Activated CD8-positive, alpha-beta memory T cell treated with anti-CD3 and anti-CD28 coated beads, Interleukin-2, amount 10 ng/mL, durations not matched to agents 7 days and 5 days (primary cell): ENCODE measurements around the gene FGF18. TPM values are rescaled to one million over a fixed set of nuclear protein-coding genes. Genes with fewer than 3 reads are reported as not detected.

Experiments used
- ATAC-seq: fragments of 150-1000 bp; cut with Tn5 transposase; one replicate; pipeline ENCODE4 v1.10.0; 2021; ENCODE audit warnings: moderate library complexity
- CTCF ChIA-PET: fragments of 350-600 bp; sonication (Branson Sonifier 250); formaldehyde crosslinking; loops from one replicate; lab custom pipeline; 2021; ENCODE audit warnings: antibody characterized with exemption; lab: Charles Lee
- DNase-seq: peaks from one replicate; pipeline ENCODE4 v3.0.0-alpha.2; 2020
- H3K27ac Mint-ChIP-seq: one replicate; pipeline ENCODE4 v1.8.0; 2021; ENCODE audit warnings: mild to moderate bottlenecking, mixed read lengths
- H3K27me3 Mint-ChIP-seq: one replicate; pipeline ENCODE4 v1.8.0; 2021; ENCODE audit warnings: mixed read lengths
- H3K36me3 Mint-ChIP-seq: one replicate; pipeline ENCODE4 v1.8.0; 2021; ENCODE audit warnings: mild to moderate bottlenecking, mixed read lengths
- H3K4me1 Mint-ChIP-seq: one replicate; pipeline ENCODE4 v1.8.0; 2021; ENCODE audit warnings: mixed read lengths
- H3K4me3 Mint-ChIP-seq: one replicate; pipeline ENCODE4 v1.8.0; 2021; ENCODE audit warnings: mild to moderate bottlenecking, moderate library complexity, mixed read lengths
- H3K9me3 Mint-ChIP-seq: one replicate; pipeline ENCODE4 v1.8.0; 2022; ENCODE audit warnings: low read depth, mixed read lengths
- total RNA-seq, 2 experiments: library from RNA; stranded (reverse); gene quantifications; one replicate each; pipeline ENCODE4 v1.2.3, GENCODE V29; 2021

FGF18 gene
- total RNA-seq, 2 experiments from 2014 or later, result not detected

- CTCF ChIA-PET, result no interaction called here
- no peaks in the 10 kb centered on the region for H3K27me3 Mint-ChIP-seq
- no peak overlapping the region for H3K4me3 Mint-ChIP-seq
- H3K9me3 Mint-ChIP-seq, result no peaks in the 10 kb centered on the region
- no peak for ATAC-seq
- DNase-seq, result no peak
- H3K36me3 Mint-ChIP-seq, result no peaks in the 10 kb centered on the region
- H3K27ac Mint-ChIP-seq, result no peak overlapping the region
- H3K4me1 Mint-ChIP-seq, result peaks cover 4% of the 10 kb centered on the region
These were observed 12.6 kb downstream of the FGF18 start for GRCh38 chr5:171432076-171432475.

- Mint-ChIP-seq H3K9me3 (no peaks in the 10 kb centered on the region), H3K27ac (no peak overlapping the region), H3K27me3 (no peaks in the 10 kb centered on the region), H3K4me3 (no peak overlapping the region), H3K36me3 (no peaks in the 10 kb centered on the region), H3K4me1 (peaks cover 4% of the 10 kb centered on the region)
- CTCF ChIA-PET, result no interaction called here
- DNase-seq (no peak), ATAC-seq (no peak)
These were observed 13.3 kb downstream of the FGF18 start for GRCh38 chr5:171432583-171433351.

- no peak overlapping the region for H3K27ac Mint-ChIP-seq
- no peak for DNase-seq
- CTCF ChIA-PET, result no interaction called here
- no peaks in the 10 kb centered on the region for H3K9me3 Mint-ChIP-seq
- no peaks in the 10 kb centered on the region for H3K36me3 Mint-ChIP-seq
- no peaks in the 10 kb centered on the region for H3K27me3 Mint-ChIP-seq
- no peak for ATAC-seq
- H3K4me1 Mint-ChIP-seq, result peaks cover 4% of the 10 kb centered on the region
- no peak overlapping the region for H3K4me3 Mint-ChIP-seq
These were observed 13.9 kb downstream of the FGF18 start for GRCh38 chr5:171433352-171433698.

GRCh38 chr5:171433982-171434676 is 14.7 kb downstream of the FGF18 start:
- CTCF ChIA-PET, result no interaction called here
- DNase-seq (no peak), ATAC-seq (no peak)
- no peak overlapping the region for H3K4me3 Mint-ChIP-seq
- H3K27ac Mint-ChIP-seq, result no peak overlapping the region
- peaks cover 4% of the 10 kb centered on the region for H3K4me1 Mint-ChIP-seq
- H3K27me3 Mint-ChIP-seq, result no peaks in the 10 kb centered on the region
- no peaks in the 10 kb centered on the region for H3K36me3 Mint-ChIP-seq
- no peaks in the 10 kb centered on the region for H3K9me3 Mint-ChIP-seq

GRCh38 chr5:171434874-171435273 is 15.4 kb downstream of the FGF18 start:
- Mint-ChIP-seq H3K9me3 (no peaks in the 10 kb centered on the region), H3K36me3 (no peaks in the 10 kb centered on the region), H3K4me3 (no peak overlapping the region), H3K27ac (no peak overlapping the region), H3K4me1 (peaks cover 4% of the 10 kb centered on the region), H3K27me3 (no peaks in the 10 kb centered on the region)
- CTCF ChIA-PET, result interaction anchor here (0.7 kb wide), 1 partner anchor 797 kb away, joined by 3 read pairs; no protein-coding TSS in a partner anchor
- DNase-seq (no peak), ATAC-seq (no peak)

DNA sequence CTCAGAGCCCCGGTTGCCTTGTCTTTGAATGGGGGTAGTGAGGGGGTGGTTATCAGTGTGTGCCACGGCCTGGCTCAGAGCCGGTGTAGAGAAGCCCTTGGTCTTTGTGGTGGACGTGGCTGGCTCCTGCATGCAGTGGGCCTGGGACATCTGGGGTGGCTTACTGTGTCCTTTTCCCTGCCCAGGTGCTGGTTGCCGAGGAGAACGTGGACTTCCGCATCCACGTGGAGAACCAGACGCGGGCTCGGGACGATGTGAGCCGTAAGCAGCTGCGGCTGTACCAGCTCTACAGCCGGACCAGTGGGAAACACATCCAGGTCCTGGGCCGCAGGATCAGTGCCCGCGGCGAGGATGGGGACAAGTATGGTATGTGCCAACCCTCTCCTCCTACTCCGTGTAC is 16.5 kb downstream of the FGF18 start:
- H3K4me3 Mint-ChIP-seq, result no peak overlapping the region
- H3K9me3 Mint-ChIP-seq, result no peaks in the 10 kb centered on the region
- no peak overlapping the region for H3K27ac Mint-ChIP-seq
- no peak for ATAC-seq
- CTCF ChIA-PET, result no interaction called here
- H3K4me1 Mint-ChIP-seq, result peaks cover 4% of the 10 kb centered on the region
- no peaks in the 10 kb centered on the region for H3K27me3 Mint-ChIP-seq
- DNase-seq, result no peak
- no peaks in the 10 kb centered on the region for H3K36me3 Mint-ChIP-seq

- H3K27ac Mint-ChIP-seq, result no peak overlapping the region
- no peaks in the 10 kb centered on the region for H3K36me3 Mint-ChIP-seq
- CTCF ChIA-PET, result no interaction called here
- peaks cover 4% of the 10 kb centered on the region for H3K4me1 Mint-ChIP-seq
- DNase-seq (no peak), ATAC-seq (no peak)
- no peaks in the 10 kb centered on the region for H3K9me3 Mint-ChIP-seq
- H3K27me3 Mint-ChIP-seq, result no peaks in the 10 kb centered on the region
- H3K4me3 Mint-ChIP-seq, result no peak overlapping the region
These were observed 17.4 kb downstream of the FGF18 start for GRCh38 chr5:171436804-171437285.

GRCh38 chr5:171437286-171437821 is 17.9 kb downstream of the FGF18 start:
- CTCF ChIA-PET, result no interaction called here
- ATAC-seq, result no peak
- Mint-ChIP-seq H3K27me3 (no peaks in the 10 kb centered on the region), H3K36me3 (no peaks in the 10 kb centered on the region), H3K4me1 (peaks cover 4% of the 10 kb centered on the region), H3K4me3 (no peak overlapping the region), H3K9me3 (no peaks in the 10 kb centered on the region), H3K27ac (no peak overlapping the region)
- DNase-seq, result no peak

DNA sequence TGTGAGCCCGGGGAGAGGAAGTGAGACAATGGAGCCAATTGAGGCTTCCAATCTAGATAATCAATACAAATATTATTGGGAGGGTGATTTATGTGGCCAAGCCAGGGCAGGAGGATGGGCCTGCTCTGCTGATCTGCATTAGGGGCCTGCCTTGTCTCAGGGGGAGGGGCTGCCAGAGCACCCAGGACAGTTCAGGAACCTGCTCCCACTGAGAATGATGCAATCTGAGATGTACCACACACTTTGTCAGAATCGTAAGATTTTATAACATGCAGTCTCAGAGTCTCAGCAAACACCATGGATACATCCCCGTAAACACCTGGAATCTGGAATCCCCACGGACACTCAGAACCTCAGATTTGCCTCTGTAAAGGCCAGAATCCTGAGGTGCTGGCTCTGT is 19.3 kb downstream of the FGF18 start:
- Mint-ChIP-seq H3K4me1 (no peaks in the 10 kb centered on the region), H3K27ac (no peak overlapping the region), H3K9me3 (no peaks in the 10 kb centered on the region), H3K27me3 (no peaks in the 10 kb centered on the region), H3K4me3 (no peak overlapping the region), H3K36me3 (no peaks in the 10 kb centered on the region)
- no peak for ATAC-seq
- no peak for DNase-seq
- CTCF ChIA-PET, result no interaction called here

- CTCF ChIA-PET, result no interaction called here
These were observed 21.9 kb downstream of the FGF18 start for GRCh38 chr5:171441246-171441791.

GRCh38 chr5:171442287-171443042 is 23.0 kb downstream of the FGF18 start:
- no peak overlapping the region for H3K27ac Mint-ChIP-seq
- CTCF ChIA-PET, result no interaction called here

More at GRCh38 chr5:171441246-171441791, 21.9 kb downstream of the FGF18 start:
- DNase-seq, result no peak
- Mint-ChIP-seq H3K4me1 (no peaks in the 10 kb centered on the region), H3K4me3 (no peak overlapping the region), H3K27me3 (no peaks in the 10 kb centered on the region), H3K27ac (no peak overlapping the region), H3K36me3 (no peaks in the 10 kb centered on the region), H3K9me3 (no peaks in the 10 kb centered on the region)
- ATAC-seq, result no peak

DNA sequence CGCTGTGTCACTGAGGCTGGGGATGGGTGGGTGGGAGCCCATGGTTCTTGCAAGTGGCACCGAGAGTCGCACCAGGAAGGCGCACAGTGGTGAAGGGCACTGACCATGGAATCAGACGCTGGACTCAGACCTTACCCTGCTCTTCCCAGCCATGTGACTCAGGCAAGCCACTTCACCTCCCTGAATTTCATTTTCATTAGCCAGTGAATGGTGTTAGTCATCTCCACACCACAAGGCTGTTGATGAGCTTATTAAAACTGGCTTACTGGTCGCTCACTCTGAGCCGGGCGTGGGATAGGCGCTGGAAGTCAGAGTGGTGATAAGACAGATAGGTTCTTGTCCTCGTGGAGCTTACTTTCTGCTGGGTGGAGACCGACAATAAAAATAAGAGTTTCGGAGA is 25.1 kb downstream of the FGF18 start:
- CTCF ChIA-PET, result interaction anchor here (0.6 kb wide), 1 partner anchor 26 kb away, joined by 3 read pairs; no protein-coding TSS in a partner anchor
- Mint-ChIP-seq H3K27me3 (peaks cover 9% of the 10 kb centered on the region), H3K4me1 (no peaks in the 10 kb centered on the region), H3K9me3 (no peaks in the 10 kb centered on the region), H3K36me3 (no peaks in the 10 kb centered on the region), H3K27ac (no peak overlapping the region), H3K4me3 (no peak overlapping the region)
- DNase-seq (no peak), ATAC-seq (no peak)

More at GRCh38 chr5:171442287-171443042, 23.0 kb downstream of the FGF18 start:
- Mint-ChIP-seq H3K9me3 (no peaks in the 10 kb centered on the region), H3K36me3 (no peaks in the 10 kb centered on the region), H3K27me3 (no peaks in the 10 kb centered on the region), H3K4me3 (no peak overlapping the region), H3K4me1 (no peaks in the 10 kb centered on the region)
- ATAC-seq, result no peak
- DNase-seq, result no peak
